ENCODE measurements around the gene CLEC17A. TPM values are rescaled to one million over a fixed set of nuclear protein-coding genes. Genes with fewer than 3 reads are reported as not detected.

Gene CLEC17A
- total and polyA plus RNA-seq, 2 experiments from 2014 or later, result not detected

DNA sequence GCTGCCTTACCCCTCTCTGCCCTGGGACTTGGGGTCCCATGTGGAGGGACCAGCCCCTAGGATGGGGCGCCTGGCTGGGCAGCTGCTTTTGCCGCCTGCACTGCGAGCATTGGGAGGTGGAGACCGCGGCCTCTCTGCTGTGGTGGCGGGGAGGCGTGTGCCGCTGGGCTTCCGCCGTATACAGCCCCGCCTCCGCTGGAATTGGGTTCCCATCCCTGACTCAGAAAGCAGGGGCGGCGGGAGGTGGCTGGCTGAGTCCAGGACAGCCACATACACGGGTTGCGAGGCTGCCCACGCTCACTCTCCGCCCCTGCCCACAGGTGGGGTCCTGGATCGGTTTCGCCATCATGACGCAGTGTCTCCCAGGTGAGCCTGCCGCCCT is 17.6 kb upstream of the CLEC17A start:
- no peaks in the 10 kb centered on the region for H3K27me3 ChIP-seq
- no peak for DNase-seq (ENCODE audit: low read depth in 1 of 2, low spot score in 1 of 2)
- TF ChIP-seq, protein P1, sequence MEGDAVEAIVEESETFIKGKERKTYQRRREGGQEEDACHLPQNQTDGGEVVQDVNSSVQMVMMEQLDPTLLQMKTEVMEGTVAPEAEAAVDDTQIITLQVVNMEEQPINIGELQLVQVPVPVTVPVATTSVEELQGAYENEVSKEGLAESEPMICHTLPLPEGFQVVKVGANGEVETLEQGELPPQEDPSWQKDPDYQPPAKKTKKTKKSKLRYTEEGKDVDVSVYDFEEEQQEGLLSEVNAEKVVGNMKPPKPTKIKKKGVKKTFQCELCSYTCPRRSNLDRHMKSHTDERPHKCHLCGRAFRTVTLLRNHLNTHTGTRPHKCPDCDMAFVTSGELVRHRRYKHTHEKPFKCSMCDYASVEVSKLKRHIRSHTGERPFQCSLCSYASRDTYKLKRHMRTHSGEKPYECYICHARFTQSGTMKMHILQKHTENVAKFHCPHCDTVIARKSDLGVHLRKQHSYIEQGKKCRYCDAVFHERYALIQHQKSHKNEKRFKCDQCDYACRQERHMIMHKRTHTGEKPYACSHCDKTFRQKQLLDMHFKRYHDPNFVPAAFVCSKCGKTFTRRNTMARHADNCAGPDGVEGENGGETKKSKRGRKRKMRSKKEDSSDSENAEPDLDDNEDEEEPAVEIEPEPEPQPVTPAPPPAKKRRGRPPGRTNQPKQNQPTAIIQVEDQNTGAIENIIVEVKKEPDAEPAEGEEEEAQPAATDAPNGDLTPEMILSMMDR (IDR thresholded peaks at IDR 0.05; ENCODE audit: low read depth, low read length), result no peak

DNA sequence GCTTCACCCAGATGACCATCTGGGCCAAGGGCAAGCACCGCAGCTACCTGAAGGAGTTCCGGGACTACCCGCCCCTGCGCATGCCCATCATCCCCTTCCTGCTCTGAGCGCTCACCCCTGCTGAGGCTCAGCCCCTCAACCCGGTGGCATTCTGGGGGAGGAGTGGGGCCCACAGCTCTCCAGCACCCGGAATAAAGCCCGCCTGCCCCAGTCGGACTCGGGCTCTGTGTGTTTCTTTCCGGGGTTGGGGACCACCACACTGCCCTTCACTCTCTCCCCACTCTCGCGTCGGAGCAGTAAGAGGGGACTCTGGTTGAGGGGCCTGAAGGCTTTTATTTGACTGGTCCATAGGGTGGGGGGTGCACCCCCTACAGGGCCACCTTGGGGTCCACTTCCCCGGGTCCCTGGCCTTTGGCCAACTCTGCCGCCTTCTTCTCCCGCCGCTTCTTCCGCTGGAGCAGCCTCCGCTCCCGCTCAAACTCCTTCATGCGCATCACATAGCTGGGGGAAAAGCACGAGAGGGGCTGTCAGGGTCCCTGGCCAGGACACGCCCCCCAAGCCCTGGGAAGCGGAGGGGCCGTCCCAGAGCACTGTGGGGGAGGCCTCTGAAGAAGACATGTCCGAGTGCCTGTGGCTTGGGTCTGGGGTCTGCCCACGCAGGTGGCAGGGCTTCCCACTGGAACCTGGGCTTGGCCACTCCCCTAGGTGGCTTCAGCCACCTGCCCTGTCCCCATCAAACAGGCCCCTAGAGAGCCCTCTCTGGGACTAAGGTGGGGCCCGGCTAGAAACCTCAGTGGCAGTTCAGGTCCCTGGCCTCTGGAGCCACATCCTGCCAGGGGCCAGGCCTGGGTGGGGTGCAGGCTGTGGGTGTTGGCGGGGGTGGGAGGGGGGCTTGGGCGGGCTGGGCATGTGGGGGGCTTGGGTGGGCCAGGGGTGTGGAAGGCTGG is 16.8 kb upstream of the CLEC17A start:
- peaks cover 3% of the 10 kb centered on the region for H3K36me3 ChIP-seq
- H3K4me1 ChIP-seq (ENCODE audit: low read depth), result peaks cover 19% of the 10 kb centered on the region
- H3K9me3 ChIP-seq (ENCODE audit: low read depth), result no peaks in the 10 kb centered on the region
- no peaks in the 10 kb centered on the region for H3K27me3 ChIP-seq
- no peak for DNase-seq (ENCODE audit: low read depth in 1 of 2, low spot score in 1 of 2)
- H3K4me3 ChIP-seq, result no peak overlapping the region
- H3K27ac ChIP-seq, result no peak overlapping the region
- TF ChIP-seq, protein P1 (IDR thresholded peaks at IDR 0.05; ENCODE audit: low read depth, low read length), result no peak

More for the DNA sequence above, 17.6 kb upstream of the CLEC17A start:
- Histone ChIP-seq H3K36me3 (peaks cover 3% of the 10 kb centered on the region), H3K9me3 (ENCODE audit: low read depth) (no peaks in the 10 kb centered on the region), H3K27ac (no peak overlapping the region), H3K4me1 (ENCODE audit: low read depth) (peaks cover 21% of the 10 kb centered on the region), H3K4me3 (no peak overlapping the region)

DNA sequence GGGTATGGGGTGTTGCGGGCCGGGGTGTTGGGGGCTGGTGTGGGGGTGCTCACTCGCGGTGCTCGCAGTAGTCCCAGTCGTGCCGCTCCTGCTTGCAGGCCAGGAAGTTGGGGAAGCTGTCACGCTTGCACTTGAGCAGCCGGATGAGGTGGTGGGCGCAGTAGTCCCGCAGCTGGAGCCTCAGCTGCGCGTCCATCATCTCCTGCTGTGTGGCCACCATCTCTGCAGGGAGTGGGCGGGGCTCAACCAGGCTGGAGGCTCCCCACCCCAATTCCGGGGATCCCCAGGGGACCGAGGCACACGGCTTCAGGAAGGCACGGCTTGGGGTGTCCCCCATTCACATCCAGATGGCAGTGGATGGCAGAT is 16.2 kb upstream of the CLEC17A start:
- DNase-seq (ENCODE audit: low read depth in 1 of 2, low spot score in 1 of 2), result no peak
- Histone ChIP-seq H3K36me3 (peaks cover 3% of the 10 kb centered on the region), H3K27me3 (no peaks in the 10 kb centered on the region), H3K4me3 (no peak overlapping the region), H3K27ac (no peak overlapping the region), H3K4me1 (ENCODE audit: low read depth) (peaks cover 14% of the 10 kb centered on the region), H3K9me3 (ENCODE audit: low read depth) (no peaks in the 10 kb centered on the region)
- TF ChIP-seq, protein P1 (IDR thresholded peaks at IDR 0.05; ENCODE audit: low read depth, low read length), result no peak

DNA sequence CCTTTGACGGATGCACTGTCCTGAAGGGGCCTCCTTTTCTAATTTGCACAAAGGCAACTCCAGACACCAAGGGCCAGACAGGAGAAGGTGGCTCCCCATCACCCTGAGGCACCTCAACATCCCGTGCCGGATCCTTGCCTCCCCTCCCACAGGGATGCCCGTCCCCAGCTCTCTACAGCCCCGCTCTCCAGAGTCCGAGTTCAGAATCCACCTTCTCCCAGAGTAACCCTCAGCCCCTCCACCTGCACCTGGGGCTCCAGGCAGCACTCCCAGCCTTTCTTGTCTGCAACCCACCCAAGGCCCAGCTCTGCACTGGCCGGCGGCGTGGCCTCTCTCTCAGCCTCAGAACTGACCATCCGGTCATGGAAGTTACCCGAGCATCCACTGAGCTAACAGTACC is 15.8 kb upstream of the CLEC17A start:
- no peak overlapping the region for H3K4me3 ChIP-seq
- TF ChIP-seq, protein P1 (IDR thresholded peaks at IDR 0.05; ENCODE audit: low read depth, low read length), result no peak
- DNase-seq (ENCODE audit: low read depth in 1 of 2, low spot score in 1 of 2), result no peak

DNA sequence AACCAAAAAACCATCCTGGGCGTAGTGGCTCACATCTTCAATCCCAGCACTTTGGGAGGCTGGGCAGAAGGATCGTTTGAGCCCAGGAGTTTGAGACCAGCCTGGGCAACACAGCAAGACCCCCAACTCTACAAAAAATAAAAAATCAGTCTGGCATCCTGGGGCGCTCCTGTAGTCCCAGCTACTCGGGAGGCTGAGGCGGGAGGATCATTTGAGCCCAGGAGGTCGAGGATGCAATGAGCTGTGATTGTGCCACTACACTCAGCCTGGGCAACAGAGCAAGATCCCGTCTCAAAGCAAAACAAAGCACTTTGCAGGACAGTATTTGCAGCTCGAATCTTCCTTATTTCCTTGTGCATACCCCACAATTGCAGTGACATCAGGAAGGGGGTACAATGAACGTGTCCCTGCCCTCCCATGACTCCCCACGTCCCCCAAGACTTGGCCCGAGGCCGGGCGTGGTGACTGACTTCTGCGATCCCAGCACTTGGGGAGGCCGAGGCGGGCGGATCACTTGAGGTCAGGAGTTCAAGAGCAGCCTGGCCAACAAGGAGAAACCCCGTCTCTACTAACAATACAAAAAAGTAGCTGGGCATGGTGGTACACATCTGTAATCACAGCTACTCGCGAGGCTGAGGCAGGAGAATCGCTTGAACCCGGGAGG is 11.9 kb upstream of the CLEC17A start:
- H3K27me3 ChIP-seq, result no peaks in the 10 kb centered on the region
- H3K9me3 ChIP-seq (ENCODE audit: low read depth), result no peaks in the 10 kb centered on the region
- H3K4me3 ChIP-seq, result peak overlapping the region; percentile 96
- no peak overlapping the region for H3K27ac ChIP-seq
- DNase-seq (ENCODE audit: low read depth in 1 of 2, low spot score in 1 of 2), result no peak
- TF ChIP-seq, protein P1 (IDR thresholded peaks at IDR 0.05; ENCODE audit: low read depth, low read length), result no peak
- no peaks in the 10 kb centered on the region for H3K36me3 ChIP-seq
- H3K4me1 ChIP-seq (ENCODE audit: low read depth), result peaks cover 7% of the 10 kb centered on the region

More for the DNA sequence above, 15.8 kb upstream of the CLEC17A start:
- peaks cover 3% of the 10 kb centered on the region for H3K36me3 ChIP-seq
- H3K4me1 ChIP-seq (ENCODE audit: low read depth), result peaks cover 10% of the 10 kb centered on the region
- H3K27me3 ChIP-seq, result no peaks in the 10 kb centered on the region
- no peaks in the 10 kb centered on the region for H3K9me3 ChIP-seq (ENCODE audit: low read depth)
- no peak overlapping the region for H3K27ac ChIP-seq
